SK-N-SH treated with all-trans-retinoic acid at 6 μM for 48 hours (cell line): ENCODE measurements around the gene RPS5.

Source experiments
- ESRRG ChIP-seq: fragments of 250-450 bp; sonication (Bioruptor Pico); IDR thresholded peaks from 2 replicates; pipeline ENCODE4 v1.6.1; 2021; ENCODE audit warnings: mild to moderate bottlenecking
- PPARA ChIP-seq: fragments of 250-450 bp; sonication (Bioruptor Pico); IDR thresholded peaks from 2 replicates; pipeline ENCODE4 v1.5.0; 2020; ENCODE audit warnings: mild to moderate bottlenecking, borderline replicate concordance
- RARB ChIP-seq: fragments of 250-450 bp; sonication (Bioruptor Pico); IDR thresholded peaks from 2 replicates; pipeline ENCODE4 v1.8.0; 2021; ENCODE audit warnings: mild to moderate bottlenecking, moderate library complexity
- SNAI2 ChIP-seq: fragments of 250-450 bp; sonication (Bioruptor Pico); IDR thresholded peaks from 2 replicates; pipeline ENCODE4 v1.5.0; 2020; ENCODE audit warnings: mild to moderate bottlenecking, moderate library complexity
- ZFP3 ChIP-seq: fragments of 250-450 bp; sonication (Bioruptor Pico); IDR thresholded peaks from 2 replicates; pipeline ENCODE4 v1.5.0; 2020; ENCODE audit warnings: mild to moderate bottlenecking, moderate library complexity

DNA sequence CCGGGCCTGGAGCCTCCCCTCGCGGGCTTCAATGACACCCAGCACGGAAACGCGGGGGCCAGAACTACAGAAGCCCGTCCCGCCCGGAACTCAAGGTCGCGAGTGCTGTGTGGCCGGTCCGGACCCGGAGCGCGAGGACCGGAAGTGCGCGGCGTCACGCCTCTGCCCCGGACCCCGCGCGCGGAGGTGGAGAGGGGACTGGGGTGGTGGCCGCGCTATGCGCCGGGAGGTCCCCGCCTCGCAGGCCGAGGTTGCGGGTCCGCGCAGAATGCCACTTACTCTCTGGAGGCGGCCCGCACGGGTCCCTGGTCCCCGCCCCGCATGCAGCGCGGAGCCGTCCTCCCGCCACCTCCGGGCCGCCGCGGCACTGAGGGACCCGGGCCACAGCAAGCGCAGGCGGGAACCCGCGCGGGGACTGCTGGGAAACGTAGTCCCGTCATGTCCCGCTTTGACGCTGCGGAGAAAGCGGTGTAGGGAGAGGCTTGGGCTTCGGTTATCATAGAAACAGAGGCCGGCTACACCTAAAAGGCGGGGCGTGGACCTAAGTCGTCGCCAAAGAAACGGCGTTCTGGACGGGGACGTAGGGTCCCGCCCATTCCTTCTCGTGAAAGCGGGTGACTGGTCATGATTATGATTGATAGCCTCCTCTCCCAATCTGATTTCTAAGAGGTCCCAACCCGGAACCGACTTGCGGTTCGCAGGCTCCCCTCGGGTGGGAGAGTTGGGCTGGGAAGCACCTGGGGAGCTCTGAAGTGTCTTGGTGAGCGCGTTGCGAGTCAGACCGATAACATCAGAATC, 6.2 kb upstream of the RPS5 start, which contains the start of gene ZNF837:
- TF ChIP-seq ESRRG (no peak), SNAI2 (no peak), RARB (CRISPR knock-in tag) (no peak), PPARA (CRISPR knock-in tag) (no peak), ZFP3 (CRISPR knock-in tag) (peak; percentile 46; the same call in 1 of the 2 replicates)
